Naive B cell (primary cell): Measurements from ENCODE around the gene RSBN1L. TPM values are rescaled to one million over a fixed set of nuclear protein-coding genes. Genes with fewer than 3 reads are reported as not detected.

Experiments
- ATAC-seq, 2 donors: fragments of 150-1000 bp; cut with Tn5 transposase; 2 replicates each; pipeline ENCODE4 v1.10.0; 2021; ENCODE audit warnings: low read depth in 2 of 2, mild to moderate bottlenecking in 2 of 2, moderate library complexity in 2 of 2
- DNase-seq: peaks from one replicate; pipeline ENCODE4 v3.0.0; 2022
- H3K27ac Mint-ChIP-seq, 6 donors: one replicate each; pipeline ENCODE4 v1.8.0; 2020 to 2022; ENCODE audit warnings: mild to moderate bottlenecking in 6 of 6, mixed read lengths in 6 of 6, moderate library complexity in 5 of 6, inconsistent platforms in 2 of 6
- H3K27me3 Mint-ChIP-seq, 3 donors: one replicate each; pipeline ENCODE4 v1.8.0; 2021 to 2022; ENCODE audit warnings: mixed read lengths in 3 of 3, mild to moderate bottlenecking in 1 of 3
- H3K36me3 Mint-ChIP-seq, 2 donors: one replicate each; pipeline ENCODE4 v1.8.0; 2020 to 2022; ENCODE audit warnings: mixed read lengths in 2 of 2, inconsistent platforms in 1 of 2, mild to moderate bottlenecking in 1 of 2
- H3K4me1 Mint-ChIP-seq, 3 donors: one replicate each; pipeline ENCODE4 v1.8.0; 2020 to 2022; ENCODE audit warnings: mixed read lengths in 3 of 3, inconsistent platforms in 1 of 3, mild to moderate bottlenecking in 1 of 3, moderate library complexity in 1 of 3
- H3K4me3 Mint-ChIP-seq, 8 donors: one replicate each; pipeline ENCODE4 v1.8.0; 2020 to 2022; ENCODE audit warnings: mild to moderate bottlenecking in 8 of 8, mixed read lengths in 8 of 8, moderate library complexity in 8 of 8, inconsistent platforms in 2 of 8
- H3K9me3 Mint-ChIP-seq, 7 donors: one replicate each; pipeline ENCODE4 v1.8.0; 2020 to 2022; ENCODE audit warnings: mixed read lengths in 7 of 7, mild to moderate bottlenecking in 5 of 7, inconsistent platforms in 2 of 7, moderate library complexity in 1 of 7
- polyA plus RNA-seq, 6 donors: library from polyadenylated mRNA; unstranded; fragments of 300-500 nt; fragmentation: Illumina TruSeq; gene quantifications; one replicate each; pipeline ENCODE4 v1.2.3, GENCODE V29; 2021; ENCODE audit warnings: low read depth in 6 of 6

The RSBN1L gene
- polyA plus RNA-seq, 6 donors from 2014 or later: 4.8 to 10.1 (median 9.2) TPM

GRCh38 chr7:77797734-77798393, 101.6 kb downstream of the RSBN1L start:
- Mint-ChIP-seq H3K4me1 (peaks cover 52 to 81% (median 80%) of the 10 kb centered on the region in 3 donors), H3K27ac (peak overlapping the region; percentile 93 to 98 (median 96)), H3K9me3 (no peaks in the 10 kb centered on the region), H3K4me3 (peak overlapping the region; percentile 88 to 100 (median 96)), H3K36me3 (peaks cover 0 to 9% of the 10 kb centered on the region in 2 donors), H3K27me3 (no peaks in the 10 kb centered on the region)
- peak; percentile 23 to 26 for ATAC-seq
- no peak for DNase-seq

- peak; percentile 94 for DNase-seq
- peak within 1 kb of the TSS; percentile 88 to 100 (median 96) for H3K4me3 Mint-ChIP-seq
- peak within 1 kb of the TSS; percentile 93 to 98 (median 96) for H3K27ac Mint-ChIP-seq
- ATAC-seq: peak; percentile 85 to 89
- H3K9me3 Mint-ChIP-seq: no peaks in the 10 kb centered on the region
- H3K4me1 Mint-ChIP-seq: peaks cover 59 to 87% (median 87%) of the 10 kb centered on the region in 3 donors
- peaks cover 0 to 9% of the 10 kb centered on the region in 2 donors for H3K36me3 Mint-ChIP-seq
- H3K27me3 Mint-ChIP-seq: no peaks in the 10 kb centered on the region
Measured at GRCh38 chr7:77798394-77799077, 102.3 kb downstream of the RSBN1L start, which contains the start of the genes PHTF2 and TMEM60. TSS of gene PHTF2 (plus strand) at chr7:77798773. TSS of gene TMEM60 (minus strand) at chr7:77798434. CDS start at chr7:77794373, 4,061 bp downstream.

- H3K36me3 Mint-ChIP-seq: peaks cover 0 to 5% of the 10 kb centered on the region in 2 donors
- peaks cover 67 to 89% (median 88%) of the 10 kb centered on the region in 3 donors for H3K4me1 Mint-ChIP-seq
- H3K4me3 Mint-ChIP-seq: peak overlapping the region; percentile 88 to 100 (median 96)
- peaks cover 0 to under 1% (median 0%) of the 10 kb centered on the region in 7 donors for H3K9me3 Mint-ChIP-seq
- peak; percentile 33 for DNase-seq
- no peak for ATAC-seq
- peak overlapping the region; percentile 79 to 98 (median 96) for H3K27ac Mint-ChIP-seq
- no peaks in the 10 kb centered on the region for H3K27me3 Mint-ChIP-seq
Measured at GRCh38 chr7:77799078-77799964, 103.1 kb downstream of the RSBN1L start.

- peaks cover 0 to 3% (median 0%) of the 10 kb centered on the region in 7 donors for H3K9me3 Mint-ChIP-seq
- ATAC-seq (no peak), DNase-seq (no peak)
- peaks cover 0 to 5% of the 10 kb centered on the region in 2 donors for H3K36me3 Mint-ChIP-seq
- H3K27ac Mint-ChIP-seq: peak overlapping the region; percentile 59 to 97 (median 88)
- H3K4me1 Mint-ChIP-seq: peaks cover 69 to 88% (median 88%) of the 10 kb centered on the region in 3 donors
- H3K4me3 Mint-ChIP-seq: peak overlapping the region; percentile 88 to 100 (median 96)
- no peaks in the 10 kb centered on the region for H3K27me3 Mint-ChIP-seq
Measured at GRCh38 chr7:77800158-77800557, 103.9 kb downstream of the RSBN1L start.

- Mint-ChIP-seq H3K9me3 (peaks cover 0 to 7% (median 3%) of the 10 kb centered on the region in 7 donors), H3K27me3 (no peaks in the 10 kb centered on the region), H3K4me3 (peak overlapping the region in 7 of 8 donors; percentile 88 to 100 (median 94)), H3K27ac (peak overlapping the region in 5 of 6 donors; percentile 2 to 97 (median 94)), H3K36me3 (peaks cover 2 to 10% of the 10 kb centered on the region in 2 donors), H3K4me1 (peaks cover 73 to 89% (median 88%) of the 10 kb centered on the region in 3 donors)
- DNase-seq (no peak), ATAC-seq (no peak)
Measured at GRCh38 chr7:77800730-77801129, 104.5 kb downstream of the RSBN1L start.

- ATAC-seq (no peak), DNase-seq (no peak)
- Mint-ChIP-seq H3K27me3 (no peaks in the 10 kb centered on the region), H3K36me3 (peaks cover 18 to 25% of the 10 kb centered on the region in 2 donors), H3K27ac (peak overlapping the region; percentile 59 to 91 (median 73)), H3K4me1 (peaks cover 59 to 81% (median 70%) of the 10 kb centered on the region in 3 donors), H3K4me3 (peak overlapping the region; percentile 43 to 92 (median 58)), H3K9me3 (peaks cover 0 to 27% (median 13%) of the 10 kb centered on the region in 7 donors)
Measured at GRCh38 chr7:77802557-77803405, 106.5 kb downstream of the RSBN1L start.

GRCh38 chr7:77806425-77806824, 110.2 kb downstream of the RSBN1L start:
- no peak for DNase-seq
- Mint-ChIP-seq H3K4me1 (peaks cover 42 to 73% (median 46%) of the 10 kb centered on the region in 3 donors), H3K27ac (peak overlapping the region in 2 of 6 donors; percentile 60 to 85), H3K27me3 (no peaks in the 10 kb centered on the region), H3K36me3 (peaks cover 27 to 32% of the 10 kb centered on the region in 2 donors), H3K9me3 (peaks cover 0 to 39% (median 26%) of the 10 kb centered on the region in 7 donors), H3K4me3 (no peak overlapping the region)
- ATAC-seq: no peak

GRCh38 chr7:77808517-77808916, 112.3 kb downstream of the RSBN1L start:
- Mint-ChIP-seq H3K4me1 (peaks cover 41 to 72% (median 45%) of the 10 kb centered on the region in 3 donors), H3K27me3 (no peaks in the 10 kb centered on the region), H3K4me3 (peak overlapping the region in 3 of 8 donors; percentile 9 to 65 (median 29)), H3K9me3 (peaks cover 0 to 39% (median 26%) of the 10 kb centered on the region in 7 donors), H3K36me3 (peaks cover 27 to 32% of the 10 kb centered on the region in 2 donors), H3K27ac (peak overlapping the region in 1 of 6 donors; percentile 78)
- ATAC-seq: no peak
- no peak for DNase-seq

- Mint-ChIP-seq H3K27ac (peak overlapping the region in 2 of 6 donors; percentile 12 to 36), H3K36me3 (peaks cover 22 to 24% of the 10 kb centered on the region in 2 donors), H3K4me1 (peaks cover 37 to 68% (median 37%) of the 10 kb centered on the region in 3 donors), H3K27me3 (no peaks in the 10 kb centered on the region), H3K9me3 (peaks cover 0 to 26% (median 19%) of the 10 kb centered on the region in 7 donors), H3K4me3 (peak overlapping the region in 1 of 8 donors; percentile 3)
- ATAC-seq: no peak
- DNase-seq: no peak
Measured at GRCh38 chr7:77811516-77812289, 115.4 kb downstream of the RSBN1L start.

- Mint-ChIP-seq H3K27me3 (no peaks in the 10 kb centered on the region), H3K36me3 (peaks cover 22 to 28% of the 10 kb centered on the region in 2 donors), H3K27ac (peak overlapping the region in 3 of 6 donors; percentile 1 to 90 (median 12)), H3K4me1 (peaks cover 41 to 73% (median 43%) of the 10 kb centered on the region in 3 donors), H3K9me3 (peaks cover 3 to 24% (median 19%) of the 10 kb centered on the region in 7 donors), H3K4me3 (no peak overlapping the region)
- ATAC-seq: no peak
- no peak for DNase-seq
Measured at GRCh38 chr7:77812290-77812685, 116.0 kb downstream of the RSBN1L start.

- peak overlapping the region in 4 of 8 donors; percentile 24 to 57 (median 36) for H3K4me3 Mint-ChIP-seq
- peak; percentile 18 to 44 for ATAC-seq
- no peaks in the 10 kb centered on the region for H3K27me3 Mint-ChIP-seq
- DNase-seq: no peak
- peaks cover 4 to 23% (median 15%) of the 10 kb centered on the region in 7 donors for H3K9me3 Mint-ChIP-seq
- peak overlapping the region in 4 of 6 donors; percentile 1 to 88 (median 42) for H3K27ac Mint-ChIP-seq
- H3K4me1 Mint-ChIP-seq: peaks cover 42 to 74% (median 45%) of the 10 kb centered on the region in 3 donors
- H3K36me3 Mint-ChIP-seq: peaks cover 22 to 23% of the 10 kb centered on the region in 2 donors
Measured at GRCh38 chr7:77813180-77813579, 116.9 kb downstream of the RSBN1L start.
